Effector CD4-positive, alpha-beta T cell (primary cell): ENCODE results near the gene DHX38.

Experiments
- DNase-seq: peaks from one replicate; pipeline ENCODE4 v3.0.0-alpha.2; 2020

Gene DHX38

GRCh38 chr16:72084445-72084844 lies 9.2 kb upstream of the DHX38 start:
- DNase-seq = no peak

- no peak for DNase-seq
Observed at GRCh38 chr16:72085002-72085401, 8.6 kb upstream of the DHX38 start.

GRCh38 chr16:72091217-72091616 lies 2.4 kb upstream of the DHX38 start:
- DNase-seq = no peak

- no peak for DNase-seq
Observed at GRCh38 chr16:72092832-72093447, 707 bp upstream of the DHX38 start.

- no peak for DNase-seq
Observed at GRCh38 chr16:72094266-72094610, 591 bp downstream of the DHX38 start.

GRCh38 chr16:72098936-72099335 lies 5.3 kb downstream of the DHX38 start:
- no peak for DNase-seq

GRCh38 chr16:72099377-72099818 lies 5.8 kb downstream of the DHX38 start:
- peak; percentile 25 for DNase-seq

- no peak for DNase-seq
Observed at GRCh38 chr16:72101195-72101594, 7.5 kb downstream of the DHX38 start.

GRCh38 chr16:72104905-72105304 lies 11.3 kb downstream of the DHX38 start:
- DNase-seq = no peak

GRCh38 chr16:72105978-72106377 lies 12.3 kb downstream of the DHX38 start:
- DNase-seq = no peak

GRCh38 chr16:72107371-72107770 lies 13.7 kb downstream of the DHX38 start:
- DNase-seq = no peak

- DNase-seq = no peak
Observed at GRCh38 chr16:72108353-72109102, 14.9 kb downstream of the DHX38 start.

- no peak for DNase-seq
Observed at GRCh38 chr16:72109300-72109699, 15.7 kb downstream of the DHX38 start.

GRCh38 chr16:72109966-72110530 lies 16.4 kb downstream of the DHX38 start:
- no peak for DNase-seq

- DNase-seq = no peak
Observed at GRCh38 chr16:72110662-72111615, 17.3 kb downstream of the DHX38 start.

GRCh38 chr16:72111657-72112451 lies 18.2 kb downstream of the DHX38 start:
- DNase-seq = no peak

- DNase-seq = no peak
Observed at GRCh38 chr16:72112452-72112792, 18.8 kb downstream of the DHX38 start.

- no peak for DNase-seq
Observed at GRCh38 chr16:72112906-72113615, 19.4 kb downstream of the DHX38 start.

- DNase-seq = no peak
Observed at GRCh38 chr16:72113616-72113945, 19.9 kb downstream of the DHX38 start.

- no peak for DNase-seq
Observed at GRCh38 chr16:72120026-72120425, 26.4 kb downstream of the DHX38 start.

GRCh38 chr16:72122308-72122707 lies 28.7 kb downstream of the DHX38 start:
- DNase-seq = no peak

- no peak for DNase-seq
Observed at GRCh38 chr16:72122916-72123315, 29.3 kb downstream of the DHX38 start.
